NCI-H146 treated with DMSO at 0.1 percent for 48 hours (cell line): ENCODE results near the gene HPS1.
A peak's percentile ranks its signal among the peaks of the same experiment; 100 is the strongest.

ENCODE experiments used
- DNase-seq: peaks from one replicate; lab custom pipeline; 2025; ENCODE audit not compliant: unreplicated experiment; lab: John Stamatoyannopoulos, UW

Gene HPS1

GRCh38 chr10:98433881-98434732 lies 12.6 kb downstream of the HPS1 start:
- DNase-seq, result no peak

GRCh38 chr10:98433371-98433770 lies 13.4 kb downstream of the HPS1 start:
- DNase-seq, result no peak

GRCh38 chr10:98432330-98432729 lies 14.4 kb downstream of the HPS1 start:
- no peak for DNase-seq

- DNase-seq, result no peak
These were observed 15.7 kb downstream of the HPS1 start for GRCh38 chr10:98431016-98431415.

GRCh38 chr10:98430427-98430826 lies 16.3 kb downstream of the HPS1 start:
- DNase-seq, result no peak

GRCh38 chr10:98429320-98430072 lies 17.2 kb downstream of the HPS1 start:
- no peak for DNase-seq

- no peak for DNase-seq
These were observed 19.7 kb downstream of the HPS1 start for GRCh38 chr10:98427011-98427515.

GRCh38 chr10:98425511-98426352 lies 21.0 kb downstream of the HPS1 start:
- no peak for DNase-seq

GRCh38 chr10:98424295-98425254 lies 22.2 kb downstream of the HPS1 start:
- no peak for DNase-seq

GRCh38 chr10:98423691-98424120 lies 23.0 kb downstream of the HPS1 start:
- DNase-seq, result peak; percentile 56

- DNase-seq, result no peak
These were observed 24.6 kb downstream of the HPS1 start for GRCh38 chr10:98422182-98422581.

- DNase-seq, result no peak
These were observed 25.9 kb downstream of the HPS1 start for GRCh38 chr10:98420786-98421185.

GRCh38 chr10:98419469-98420261 lies 27.1 kb downstream of the HPS1 start:
- DNase-seq, result no peak

- DNase-seq, result no peak
These were observed 27.9 kb downstream of the HPS1 start for GRCh38 chr10:98418665-98419468.

GRCh38 chr10:98417973-98418664 lies 28.6 kb downstream of the HPS1 start:
- no peak for DNase-seq

GRCh38 chr10:98417481-98417959 lies 29.2 kb downstream of the HPS1 start:
- no peak for DNase-seq

- DNase-seq, result no peak
These were observed 29.9 kb downstream of the HPS1 start for GRCh38 chr10:98416606-98417388.
